GM18502 (cell line): ENCODE data around the gene ALOX12B.
"Not testable (repeated sequence)": the region's sequence is repeated elsewhere in the genome, so short reads cannot be mapped to it uniquely, and the experiment has no call there.

Experiments used
- ATAC-seq: cut with Tn5 transposase; IDR thresholded peaks from one replicate; pipeline ENCODE4 v1.9.1; 2021; ENCODE audit warnings: mild to moderate bottlenecking; ENCODE audit not compliant: unreplicated experiment, poor library complexity

The ALOX12B gene

GRCh38 chr17:8091033-8091687 is 3.6 kb upstream of the ALOX12B start:
- ATAC-seq, result no peak

DNA sequence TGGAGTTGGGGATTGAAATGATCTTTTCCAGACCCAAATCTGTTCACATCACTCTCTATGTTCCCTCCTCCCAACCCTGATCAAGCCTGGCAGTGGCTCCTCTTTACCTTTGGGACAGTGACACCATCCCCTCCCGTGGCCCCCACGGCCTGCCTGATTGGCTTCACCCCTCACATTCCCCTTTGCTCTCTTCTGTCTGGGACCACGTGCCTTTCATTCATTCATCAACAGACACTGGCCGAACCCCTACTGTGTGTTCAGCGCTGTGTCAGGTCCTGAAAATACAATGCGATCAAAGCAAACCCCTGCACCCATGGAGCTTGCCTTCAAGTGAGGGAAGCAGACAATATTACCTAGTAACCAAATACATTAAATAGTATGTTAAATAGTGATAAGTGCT is 2.2 kb upstream of the ALOX12B start:
- no peak for ATAC-seq

DNA sequence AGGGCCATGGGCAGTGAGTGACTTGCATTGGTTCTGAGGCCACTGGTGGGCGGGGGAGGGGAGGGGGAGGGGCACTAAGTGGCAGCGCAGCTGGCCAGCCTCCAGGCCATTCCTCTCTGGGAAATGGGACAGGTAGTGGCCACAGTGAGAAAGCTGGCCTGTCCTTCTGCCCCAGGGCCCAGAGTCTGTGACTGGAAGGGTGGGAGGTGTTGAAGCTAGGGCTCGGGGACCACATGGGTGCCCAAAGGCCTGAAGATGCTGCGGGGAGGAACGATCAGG is 375 bp upstream of the ALOX12B start:
- no peak for ATAC-seq

- no peak for ATAC-seq
Observed at GRCh38 chr17:8084250-8084649, 3.3 kb downstream of the ALOX12B start.

GRCh38 chr17:8082292-8082691 is 5.2 kb downstream of the ALOX12B start:
- no peak for ATAC-seq

- no peak for ATAC-seq
Observed at GRCh38 chr17:8081876-8082275, 5.6 kb downstream of the ALOX12B start.

DNA sequence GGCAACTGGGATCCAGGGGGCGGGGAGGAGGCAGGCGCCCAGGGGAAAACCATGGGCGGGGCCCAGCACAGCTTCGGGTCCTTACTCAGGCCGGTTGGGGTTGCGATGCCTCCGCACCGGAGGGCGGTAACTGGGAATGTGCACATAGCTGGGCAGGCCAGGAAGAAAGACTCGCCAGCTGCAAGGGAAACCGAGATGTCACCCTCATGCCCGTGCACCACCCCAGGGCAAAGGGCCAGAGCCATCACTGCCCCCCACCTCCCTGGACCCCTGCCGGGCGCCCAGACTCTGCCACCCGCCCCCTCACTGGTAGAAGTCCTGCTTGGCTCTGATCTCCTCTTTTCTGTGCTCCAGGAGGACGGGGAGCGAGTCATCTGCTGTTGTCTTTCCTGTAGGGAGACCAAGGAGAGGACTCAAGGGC is 6.7 kb downstream of the ALOX12B start:
- ATAC-seq, result no peak

GRCh38 chr17:8080208-8080798 is 7.2 kb downstream of the ALOX12B start:
- no peak for ATAC-seq

- ATAC-seq, result no peak
Observed at GRCh38 chr17:8079291-8080207, 8.0 kb downstream of the ALOX12B start.

DNA sequence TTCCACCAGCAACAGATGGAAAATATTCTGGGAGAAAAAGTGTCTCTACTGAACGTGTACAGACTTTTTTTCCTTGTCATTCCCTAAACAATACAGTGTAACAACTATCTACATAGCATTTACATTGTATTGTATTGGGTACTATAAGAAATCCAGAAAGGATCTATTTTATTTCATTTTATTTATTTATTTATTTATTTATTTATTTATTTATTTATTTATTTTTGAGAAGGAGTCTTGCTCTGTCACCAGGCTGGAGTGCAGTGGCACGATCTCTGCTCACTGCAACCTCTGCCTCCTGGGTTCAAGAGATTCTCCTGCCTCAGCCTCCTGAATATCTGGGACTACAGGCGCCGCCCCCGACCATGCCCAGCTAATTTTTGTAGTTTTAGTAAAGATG is 9.6 kb downstream of the ALOX12B start:
- ATAC-seq, result not testable (repeated sequence)

DNA sequence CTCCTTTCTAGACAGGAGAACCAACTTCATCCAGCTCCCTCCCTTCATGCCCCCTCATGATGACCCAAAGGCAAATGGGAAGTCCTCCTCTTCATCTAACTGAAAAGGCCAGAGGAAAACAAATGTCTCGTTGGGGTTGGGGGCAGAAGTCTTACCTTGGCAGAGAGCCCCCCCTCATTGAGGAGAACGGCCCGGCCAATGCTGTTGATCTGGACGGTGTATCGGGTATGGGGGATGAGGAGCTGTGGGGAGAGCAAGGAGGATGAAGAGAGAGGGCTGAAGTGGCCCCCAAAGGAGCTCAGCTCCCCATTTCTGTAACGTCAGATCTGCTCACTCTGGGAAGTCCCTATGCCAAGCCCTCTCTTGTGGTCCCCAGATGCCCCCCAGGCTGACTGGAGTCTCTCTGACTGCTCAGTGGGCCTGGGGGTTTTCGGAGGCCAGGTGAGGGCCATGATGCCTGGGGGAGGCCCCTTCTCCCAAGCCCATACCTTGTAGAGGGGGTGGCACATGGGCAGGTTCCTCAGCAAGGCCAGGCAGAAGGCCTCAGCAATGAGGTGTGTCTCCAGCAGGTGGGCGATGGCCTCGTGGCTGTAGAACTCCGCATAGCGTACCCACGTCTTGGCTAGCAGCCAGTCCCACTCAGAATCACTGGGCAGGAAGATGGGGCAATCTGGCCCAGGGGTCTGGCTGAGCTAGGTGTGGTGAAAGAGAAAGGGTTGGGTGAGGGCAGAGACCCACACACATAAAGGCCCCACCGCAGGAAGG is 10.8 kb downstream of the ALOX12B start:
- ATAC-seq, result no peak

DNA sequence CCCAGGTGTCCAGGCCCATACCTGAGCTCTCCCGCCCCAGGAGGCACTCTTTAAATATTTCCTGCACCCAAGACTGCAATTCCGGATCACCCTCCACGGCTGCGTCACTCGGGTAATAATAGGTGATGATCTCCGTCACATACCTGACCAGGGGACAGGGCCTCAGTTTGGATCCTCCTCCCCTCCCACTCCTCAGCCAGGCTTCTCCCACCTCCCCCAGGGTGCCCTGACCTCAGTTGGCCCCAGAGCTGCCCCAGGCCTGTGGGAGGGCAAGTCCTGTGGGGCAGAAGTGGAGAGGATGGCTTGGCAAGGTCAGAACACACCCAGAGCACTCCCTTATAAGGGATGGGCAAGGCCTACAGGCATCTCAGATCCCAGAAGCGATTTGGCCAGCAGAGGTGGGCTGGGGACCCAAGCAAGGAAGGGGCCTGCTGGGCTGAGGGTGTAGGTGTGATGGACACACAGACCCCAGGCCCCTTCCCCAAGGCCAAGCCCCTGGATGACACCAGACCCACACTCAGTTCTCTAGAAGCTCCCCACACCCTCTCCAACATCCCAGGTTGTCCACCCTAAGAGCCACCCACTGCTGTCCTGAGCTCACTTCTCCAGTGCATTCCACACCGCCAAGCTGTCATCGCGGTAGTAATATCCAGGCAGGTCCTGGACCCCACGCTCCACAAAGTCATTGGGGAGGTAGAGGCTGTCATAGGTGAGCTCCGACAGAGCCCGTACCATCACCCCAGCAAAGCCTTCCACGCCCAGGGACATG is 11.8 kb downstream of the ALOX12B start:
- no peak for ATAC-seq

GRCh38 chr17:8075081-8075480 is 12.4 kb downstream of the ALOX12B start:
- ATAC-seq, result no peak

DNA sequence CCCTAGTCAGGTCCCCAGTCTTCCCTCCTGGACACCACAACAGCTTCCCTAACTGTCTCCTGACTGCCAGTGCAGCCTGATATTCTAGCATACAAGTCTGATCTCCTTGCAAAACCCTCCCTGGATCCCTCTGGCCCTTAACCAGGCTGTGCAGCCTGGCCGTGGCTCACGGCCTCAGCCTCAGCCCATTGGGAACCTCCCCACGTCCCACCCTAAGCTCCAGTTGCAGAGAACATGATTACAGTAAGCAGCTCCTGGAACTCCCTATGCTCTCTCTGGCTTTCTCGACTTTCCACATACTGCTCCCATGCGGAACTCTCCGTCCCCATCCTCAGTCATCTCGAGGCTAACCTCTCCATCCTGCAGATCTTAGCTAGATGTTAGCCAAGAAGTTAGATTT is 13.0 kb downstream of the ALOX12B start:
- no peak for ATAC-seq

DNA sequence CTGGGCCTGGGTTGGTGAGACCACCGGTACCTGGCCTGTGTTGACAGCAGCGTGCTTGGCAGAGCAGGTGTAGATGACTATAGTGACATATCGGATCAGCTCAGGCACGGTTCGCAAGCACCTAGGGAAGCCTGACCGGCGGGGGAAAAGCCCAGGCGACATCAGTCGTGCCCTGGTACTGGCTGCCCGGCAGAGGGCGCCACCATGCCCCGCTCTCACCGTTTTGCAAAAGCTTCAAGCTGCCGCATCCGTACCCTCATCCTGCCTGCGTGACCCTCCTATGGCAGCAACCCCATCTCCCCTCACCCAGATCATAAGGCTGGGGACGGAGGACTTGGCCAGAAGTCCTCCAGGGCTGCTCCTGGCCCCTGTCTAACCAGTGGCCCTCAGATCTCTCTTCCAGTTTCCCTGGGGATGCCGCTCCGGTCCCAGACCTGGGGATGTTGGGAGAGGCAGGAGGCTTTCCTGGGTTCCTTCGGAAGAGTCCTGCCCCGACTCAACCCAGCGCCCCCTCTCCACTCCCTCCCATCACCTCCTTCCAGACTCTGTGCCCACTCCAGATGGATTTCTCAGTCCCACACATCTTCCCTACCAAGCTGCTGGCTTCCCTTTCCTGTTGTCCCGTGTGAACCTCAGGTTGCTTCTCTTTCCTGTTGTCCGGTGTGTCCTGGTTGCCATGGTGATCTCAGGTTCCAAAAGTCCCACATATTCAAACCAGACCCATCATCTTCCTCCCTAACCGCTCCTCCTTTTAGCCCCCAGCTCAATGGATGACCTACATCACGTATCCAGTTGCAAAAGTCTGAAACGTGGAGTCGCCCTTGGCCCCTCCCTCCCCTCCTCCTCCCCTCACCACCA is 13.7 kb downstream of the ALOX12B start:
- ATAC-seq, result no peak

- ATAC-seq, result no peak
Observed at GRCh38 chr17:8072729-8073461, 14.6 kb downstream of the ALOX12B start.

- no peak for ATAC-seq
Observed at GRCh38 chr17:8072341-8072728, 15.2 kb downstream of the ALOX12B start.

DNA sequence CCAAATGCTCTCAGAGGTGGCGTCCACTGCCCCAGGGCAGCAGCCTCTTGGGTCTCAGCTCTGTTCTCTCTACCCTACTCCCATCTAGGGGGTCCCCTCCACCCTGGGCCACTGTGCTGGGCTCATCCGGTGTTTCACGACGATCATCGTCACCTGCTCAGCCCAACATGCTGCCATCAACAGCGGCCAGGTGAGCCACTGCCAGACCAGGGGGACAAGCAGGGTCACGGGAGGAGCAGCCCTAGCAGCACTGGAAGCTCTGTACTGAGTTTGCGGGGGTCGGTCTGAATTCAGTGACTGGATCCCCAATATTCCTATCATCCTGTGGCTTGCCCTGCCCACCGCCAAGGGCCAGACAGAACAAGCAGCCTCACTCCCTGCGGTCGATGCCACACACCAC is 16.0 kb downstream of the ALOX12B start:
- no peak for ATAC-seq

- no peak for ATAC-seq
Observed at GRCh38 chr17:8069587-8069860, 18.0 kb downstream of the ALOX12B start.
